GM21723 (cell line): ENCODE data around the gene THSD8.
"Not testable (repeated sequence)": the region's sequence is repeated elsewhere in the genome, so short reads cannot be mapped to it uniquely, and the experiment has no call there.

Experiments
- ATAC-seq: cut with Tn5 transposase; IDR thresholded peaks from one replicate; pipeline ENCODE4 v1.9.1; 2021; ENCODE audit warnings: mild to moderate bottlenecking, moderate library complexity; ENCODE audit not compliant: unreplicated experiment

The THSD8 gene

GRCh38 chr19:12821761-12822160 is 19.9 kb downstream of the THSD8 start:
- ATAC-seq, result no peak

DNA sequence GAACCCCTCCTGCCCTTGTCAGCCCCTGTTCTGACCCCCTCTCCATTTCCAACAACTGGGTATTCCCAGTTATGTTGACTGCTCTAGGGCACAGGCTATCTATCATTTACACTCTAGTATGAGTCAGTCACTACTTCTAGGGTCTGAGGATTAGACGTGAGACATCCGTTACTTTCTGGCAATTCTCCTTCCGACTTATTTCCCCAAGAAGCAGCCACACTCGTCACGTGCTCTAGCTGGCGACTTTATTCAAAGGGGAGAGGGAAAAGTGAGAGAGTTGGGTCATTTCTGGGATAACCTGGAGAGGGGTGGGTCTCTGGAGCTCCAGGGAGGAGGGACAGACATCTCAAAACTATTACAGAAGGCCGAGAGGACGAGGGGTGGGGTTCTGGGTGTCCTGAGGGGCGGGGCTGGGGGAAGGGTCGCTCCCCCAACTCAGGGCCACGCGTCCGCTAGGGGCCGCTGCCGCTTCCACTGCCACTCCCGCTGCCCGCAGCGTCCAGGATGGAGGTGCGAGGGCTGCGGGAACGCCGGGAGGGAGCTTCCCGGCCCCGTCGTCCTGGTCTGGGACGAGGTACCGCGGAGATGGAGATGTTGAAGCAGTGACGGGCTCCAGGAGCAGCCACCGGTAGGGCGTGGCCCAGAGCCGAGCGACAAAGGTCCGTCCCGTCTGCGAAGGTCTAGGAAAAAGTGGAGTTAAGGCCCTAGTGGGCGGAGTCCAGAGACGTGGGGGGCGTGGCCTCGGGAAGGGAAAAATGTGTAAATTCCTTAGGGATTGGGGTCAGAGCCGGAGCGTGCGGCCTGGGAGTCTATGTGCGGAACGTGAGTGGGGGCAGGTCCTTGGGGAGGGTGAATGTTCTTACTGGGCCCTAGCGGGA is 23.6 kb downstream of the THSD8 start:
- ATAC-seq, result no peak

DNA sequence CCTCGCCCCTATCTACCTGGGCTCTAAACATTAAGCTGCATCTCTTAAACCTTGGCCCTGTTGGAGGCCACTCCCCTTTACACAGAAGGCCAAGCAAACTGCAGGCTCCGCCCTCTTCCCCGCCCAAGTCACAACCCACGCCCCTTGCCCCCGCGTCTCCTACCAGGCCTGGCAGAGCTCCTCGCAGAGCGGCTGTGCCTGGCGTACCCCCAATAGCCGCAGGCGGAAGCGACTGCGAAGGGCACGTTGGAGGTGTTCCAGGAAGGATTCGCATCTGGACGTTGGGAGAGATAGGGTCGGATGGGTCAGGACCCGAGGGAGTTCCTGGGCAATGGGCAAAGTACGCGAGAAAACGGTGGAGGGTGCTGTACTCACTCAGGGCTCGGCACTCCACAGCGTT is 26.6 kb downstream of the THSD8 start:
- ATAC-seq, result no peak

DNA sequence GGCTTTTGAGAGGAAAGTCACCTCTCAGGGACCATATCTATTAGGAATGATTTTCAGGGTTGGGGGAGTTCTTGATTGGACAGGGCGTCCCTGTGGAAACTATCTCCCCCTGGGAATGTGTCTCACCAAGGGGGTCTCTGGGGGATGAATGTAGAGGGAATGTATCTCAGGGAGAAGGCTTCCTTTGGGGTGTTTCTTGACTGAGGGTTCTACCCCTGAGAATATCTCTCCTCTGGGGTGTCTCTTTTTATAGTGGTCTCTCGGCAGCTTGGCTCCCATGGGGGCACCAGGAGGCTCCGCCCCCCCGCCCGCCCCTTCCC is 31.5 kb downstream of the THSD8 start:
- no peak for ATAC-seq

DNA sequence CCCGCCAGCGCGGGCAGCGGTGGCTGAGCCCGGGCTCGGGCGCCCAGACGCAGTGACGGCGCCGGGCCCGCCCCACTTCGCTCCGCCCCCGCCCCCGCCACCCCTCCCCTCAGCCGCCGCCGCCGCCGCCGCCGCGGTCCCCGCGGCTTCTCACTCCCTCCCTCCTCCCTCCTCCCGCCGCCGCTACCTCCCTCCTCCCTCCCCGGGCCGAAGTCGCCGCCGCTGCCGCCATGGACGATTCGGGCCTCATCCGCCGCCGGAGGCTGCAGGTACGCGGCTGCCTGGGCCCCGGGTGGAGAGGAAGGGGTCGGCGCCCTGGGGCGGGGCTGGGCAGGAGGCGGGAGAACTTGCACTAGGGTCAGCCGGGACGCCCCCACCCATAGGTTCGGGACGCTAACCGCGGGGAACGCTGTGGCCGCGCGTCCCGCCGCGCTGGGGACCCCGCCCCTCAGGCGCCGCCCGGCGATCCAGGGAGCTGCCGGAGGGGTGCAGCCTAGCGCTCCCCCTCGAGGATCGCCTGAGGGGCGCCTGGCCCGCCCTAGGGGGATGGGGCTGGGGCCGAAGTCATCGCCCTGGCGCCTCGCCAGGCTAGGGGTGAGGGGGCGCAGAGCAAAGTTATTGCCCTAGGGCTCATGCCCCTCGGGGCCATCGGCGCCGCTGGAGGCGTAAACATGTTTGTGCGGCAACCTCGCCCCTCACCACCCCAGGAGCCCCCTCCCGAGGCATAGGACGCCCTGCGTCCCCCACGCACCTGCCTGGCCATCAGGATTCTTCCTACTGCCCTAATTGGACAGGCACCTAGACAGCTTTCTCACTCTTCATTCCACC is 32.1 kb downstream of the THSD8 start:
- ATAC-seq, result no peak

DNA sequence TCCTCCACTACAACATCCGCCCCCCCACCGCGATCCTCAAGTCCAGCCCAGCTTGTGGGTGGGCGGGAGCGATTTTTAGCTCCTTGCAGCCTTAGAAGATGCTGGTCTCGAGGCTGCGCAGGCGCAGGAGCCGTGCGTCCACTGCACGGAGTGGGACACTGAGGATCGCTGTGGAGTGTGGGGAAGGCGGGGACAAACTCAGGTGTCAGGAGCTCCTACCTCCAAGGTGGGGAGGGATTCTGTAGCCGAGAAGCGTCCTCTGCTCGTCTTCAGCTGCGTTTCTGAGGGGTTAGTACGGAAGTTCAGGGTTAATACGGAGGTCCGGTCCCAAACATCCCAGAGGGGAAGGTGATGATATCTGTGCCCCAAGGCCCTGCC is 32.7 kb downstream of the THSD8 start, which contains the start of gene RTBDN:
Gene RTBDN, minus strand, starts transcription at position 14 of the 378 bp plus-strand sequence. CDS start 4,600 bp downstream, outside the sequence.
- no peak for ATAC-seq

DNA sequence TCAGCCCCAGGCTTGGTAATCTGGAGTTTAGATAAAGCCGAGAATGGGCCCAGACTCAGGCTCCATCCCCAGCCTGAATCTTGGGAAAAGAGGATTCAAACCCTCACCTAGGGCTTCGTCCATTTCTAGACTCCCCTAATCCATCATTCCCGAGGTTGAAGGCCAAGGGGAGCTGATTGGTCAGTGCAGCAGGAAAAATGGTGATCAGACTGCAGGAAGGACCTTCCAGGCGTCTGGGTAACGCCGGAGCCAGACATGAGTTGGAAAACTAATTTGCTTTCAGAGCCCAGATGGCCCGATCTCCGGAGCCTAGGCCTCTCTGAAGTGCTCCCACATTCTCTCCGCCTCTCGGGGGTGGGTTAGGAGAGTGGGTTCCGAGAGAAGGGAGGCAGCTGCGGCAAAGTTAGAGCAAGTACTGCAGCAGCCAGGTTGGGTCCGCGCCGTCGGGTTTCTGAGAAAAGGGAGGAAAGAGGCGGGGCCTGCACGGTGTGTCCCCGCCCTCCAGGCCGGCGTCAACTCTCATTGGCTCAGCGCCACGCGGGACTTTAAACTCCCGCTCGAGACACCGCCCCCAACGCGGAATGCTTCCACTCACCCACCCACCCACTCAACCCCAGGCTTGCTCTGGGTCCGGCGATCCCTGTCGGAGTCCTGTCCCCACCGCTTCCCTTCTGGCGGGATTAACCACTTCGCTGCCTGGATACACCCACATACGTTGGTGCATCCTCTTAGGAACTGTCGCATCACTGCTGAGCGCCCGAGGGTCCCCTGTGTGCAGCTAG is 33.3 kb downstream of the THSD8 start:
- no peak for ATAC-seq

DNA sequence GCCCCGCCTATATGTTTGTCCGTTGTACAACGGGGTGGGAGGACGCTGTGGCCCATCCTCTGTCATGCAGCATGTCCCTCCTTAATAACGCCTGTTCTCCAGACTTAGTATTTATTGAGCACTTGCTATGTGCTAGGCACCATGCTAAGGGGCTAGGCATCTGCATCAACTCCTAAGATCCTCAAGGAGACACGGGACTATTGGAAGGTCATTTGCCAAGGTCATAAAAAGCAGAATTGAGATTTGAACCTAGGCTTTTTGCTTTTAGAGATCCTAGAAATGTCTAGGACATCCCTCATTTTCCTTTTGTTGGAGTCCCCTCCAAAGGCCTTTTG is 34.6 kb downstream of the THSD8 start:
- ATAC-seq, result no peak

DNA sequence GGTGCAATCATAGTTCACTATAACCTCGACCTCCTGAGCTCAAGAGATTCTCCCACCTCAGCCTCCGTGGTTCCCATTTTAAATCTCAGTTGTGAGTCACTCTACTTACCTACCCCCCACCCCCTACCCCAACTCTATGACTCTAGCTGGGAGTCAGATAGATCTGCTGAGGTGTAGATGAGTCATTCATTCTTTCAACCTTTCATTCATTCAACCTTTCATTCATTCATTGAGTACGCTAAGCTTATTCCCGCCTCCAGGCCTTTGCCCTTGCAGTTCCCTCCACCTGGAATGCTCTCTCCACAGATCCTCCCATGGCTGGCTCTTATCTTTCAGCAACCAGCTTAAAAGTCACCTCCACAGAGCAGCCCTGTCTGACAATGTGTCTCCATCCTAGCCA is 35.4 kb downstream of the THSD8 start:
- no peak for ATAC-seq

DNA sequence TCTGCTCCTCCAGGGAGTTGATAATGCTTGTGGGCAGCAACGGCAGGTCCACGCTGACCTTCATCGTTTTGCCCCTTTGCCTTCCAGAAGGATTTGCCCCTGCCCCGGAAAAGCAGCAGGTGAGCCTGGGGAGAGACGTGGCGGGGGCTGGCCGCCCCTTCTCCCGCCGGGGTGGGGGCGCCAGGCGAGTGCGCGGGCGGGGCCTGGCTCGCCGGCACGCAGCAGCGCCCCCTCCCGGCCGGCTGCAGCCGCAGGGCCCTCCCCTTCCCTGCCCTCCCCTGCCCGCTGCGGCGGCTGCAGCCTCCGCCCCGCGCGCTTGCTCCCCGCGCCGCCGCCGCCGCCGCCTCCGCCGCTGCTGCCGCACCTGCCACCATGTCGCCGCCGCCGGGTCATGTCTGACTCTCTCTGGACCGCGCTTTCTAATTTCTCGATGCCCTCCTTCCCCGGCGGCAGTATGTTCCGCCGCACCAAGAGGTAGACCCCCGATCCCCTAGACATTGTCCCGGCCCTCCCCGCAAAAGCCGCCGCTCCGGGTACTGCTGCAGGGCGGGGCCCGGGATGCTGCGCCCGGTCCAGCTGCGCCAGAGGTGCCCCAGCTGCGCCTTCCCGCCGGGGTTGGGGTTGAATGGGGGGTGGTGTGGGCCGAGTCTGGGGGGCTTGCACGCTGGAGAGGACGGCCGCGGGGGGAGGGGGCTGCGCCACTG is 36.5 kb downstream of the THSD8 start, which contains the start of gene MAST1:
Gene MAST1, plus strand, starts transcription at position 334 of the 704 bp plus-strand sequence. Its CDS starts 58 bp downstream, at position 392.
- ATAC-seq, result no peak

DNA sequence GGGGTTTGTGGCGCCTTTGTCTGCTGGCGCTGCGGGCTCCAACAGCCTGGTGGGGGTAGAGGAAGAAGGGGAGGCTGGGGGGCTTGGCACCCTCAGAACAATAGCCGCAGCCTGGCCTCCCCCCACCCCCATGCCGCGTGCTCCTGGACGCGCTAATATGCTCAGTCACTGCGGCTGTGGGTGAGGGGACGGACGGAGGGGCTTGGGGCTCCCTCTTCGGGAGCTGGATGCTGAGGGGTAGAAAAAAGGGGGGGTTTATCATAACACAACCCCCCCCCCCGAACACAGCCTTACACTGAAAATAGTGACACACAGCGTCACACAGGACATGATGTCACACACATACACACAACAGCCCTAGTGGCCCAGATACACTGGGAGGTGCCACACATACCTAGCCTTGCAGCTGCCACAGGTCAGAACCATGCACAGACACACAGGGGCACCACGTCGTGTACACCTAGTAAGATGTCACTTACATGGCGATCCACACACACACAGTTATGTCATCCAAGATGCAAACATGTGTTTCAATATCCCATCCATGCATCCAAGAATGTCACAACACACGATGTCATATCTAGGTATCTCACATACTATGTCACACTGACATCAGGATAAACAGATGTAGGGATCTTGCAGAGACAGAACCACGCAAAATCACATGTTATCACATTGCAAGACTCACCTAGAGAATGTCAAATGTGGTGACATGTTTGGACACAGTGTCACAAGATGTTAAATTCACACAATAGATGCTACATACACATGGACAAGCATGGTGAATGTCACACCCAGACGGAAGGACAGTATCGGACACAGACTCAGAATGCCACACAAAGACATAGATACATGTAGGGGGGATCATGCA is 37.3 kb downstream of the THSD8 start:
- no peak for ATAC-seq

- ATAC-seq, result no peak
Measured at GRCh38 chr19:12840091-12841079, 38.5 kb downstream of the THSD8 start.

DNA sequence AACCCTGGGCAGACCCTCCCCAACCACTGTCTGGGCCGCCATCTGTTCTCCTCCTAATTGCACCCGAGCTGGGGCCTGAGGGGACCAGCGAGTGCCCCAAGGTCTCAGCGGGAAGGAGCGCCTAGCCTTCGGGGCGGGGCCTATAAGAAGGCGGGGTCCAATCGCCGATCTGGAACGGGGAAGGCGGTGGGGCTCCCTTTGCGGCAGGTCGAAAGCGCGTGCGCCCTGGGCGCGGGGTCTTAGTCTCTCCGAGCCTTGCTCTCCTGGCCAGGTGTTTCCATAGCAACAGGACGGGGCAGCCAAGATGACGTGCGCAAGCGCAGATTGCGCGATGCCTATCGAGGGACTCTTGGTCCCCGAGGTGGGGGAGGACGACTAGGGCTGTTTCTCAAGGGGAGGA is 39.2 kb downstream of the THSD8 start:
- no peak for ATAC-seq

GRCh38 chr19:12842511-12842910 is 40.6 kb downstream of the THSD8 start:
- ATAC-seq, result no peak

- ATAC-seq, result no peak
Measured at GRCh38 chr19:12843328-12843727, 41.5 kb downstream of the THSD8 start.

DNA sequence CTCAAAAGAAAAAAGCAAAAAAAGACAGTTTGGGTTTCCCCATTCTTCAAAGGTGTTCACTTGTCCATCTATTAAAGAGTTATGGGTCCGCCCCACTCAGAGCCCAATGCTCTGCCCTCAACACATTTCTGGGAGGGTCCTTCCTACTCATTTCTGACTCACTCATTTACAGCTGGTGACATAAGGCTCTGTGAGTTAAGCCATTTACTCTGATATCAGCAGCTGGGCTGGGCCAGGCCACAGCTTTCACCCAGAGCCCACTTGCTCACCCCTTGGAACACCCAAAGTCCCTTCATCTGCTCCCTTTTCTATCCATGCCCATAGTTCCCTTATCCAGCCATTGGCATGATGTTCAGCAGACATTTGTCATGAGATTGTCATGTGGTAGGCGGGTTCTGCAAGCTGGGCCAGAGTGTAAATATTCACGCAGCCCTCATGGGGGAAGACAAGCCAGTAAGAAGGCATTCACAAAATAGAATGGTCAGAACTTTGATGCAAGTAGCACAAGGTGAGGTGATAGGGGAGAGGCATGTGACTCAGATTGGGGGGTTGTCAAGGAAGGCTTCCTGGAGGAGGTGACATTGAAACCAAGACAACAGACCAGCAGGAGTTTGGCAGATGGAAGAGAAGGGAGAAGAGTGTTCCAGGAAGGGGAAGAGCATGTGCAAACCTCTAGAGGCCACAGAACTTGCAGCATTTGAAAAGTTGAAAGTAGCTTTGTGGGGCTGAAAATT is 42.3 kb downstream of the THSD8 start:
- ATAC-seq, result no peak

GRCh38 chr19:12846613-12847012 is 44.7 kb downstream of the THSD8 start:
- not testable (repeated sequence) for ATAC-seq
